PFSK-1 (cell line): ENCODE measurements around the gene MBTPS1.

Experiments
- FOXP2 ChIP-seq: optimal IDR thresholded peaks from 2 replicates; pipeline ENCODE3; 2011; ENCODE audit warnings: borderline replicate concordance, control low read depth, inconsistent platforms; ENCODE audit not compliant: insufficient read depth; ENCODE audit errors: extremely low read length, extremely low read depth
- POLR2AphosphoS5 ChIP-seq: IDR thresholded peaks from 2 replicates; pipeline ENCODE4 v1.6.1; 2012; ENCODE audit warnings: low read depth, mild to moderate bottlenecking, control low read depth, low read length, moderate library complexity
- REST ChIP-seq, 2 experiments: IDR thresholded peaks; 2 replicates each; pipeline versions ENCODE4 v1.6.1 to v1.8.0; 2011 to 2012; ENCODE audit warnings: low read depth in 2 of 2, low read length in 2 of 2, control low read depth in 1 of 2, inconsistent platforms in 1 of 2, mild to moderate bottlenecking in 1 of 2, moderate library complexity in 1 of 2; ENCODE audit not compliant: insufficient read depth in 1 of 2
- SIN3A ChIP-seq: IDR thresholded peaks from 2 replicates; pipeline ENCODE4 v1.6.1; 2012; ENCODE audit warnings: mild to moderate bottlenecking, low read length, moderate library complexity, borderline replicate concordance; ENCODE audit not compliant: insufficient read depth
- TAF1 ChIP-seq: IDR thresholded peaks from 2 replicates; pipeline ENCODE4 v1.6.1; 2012; ENCODE audit warnings: low read length, control low read depth, borderline replicate concordance; ENCODE audit not compliant: insufficient read depth

Gene MBTPS1

GRCh38 chr16:84058664-84059063 lies 58.1 kb downstream of the MBTPS1 start:
- no peak for TF ChIP-seq REST (IDR thresholded peaks at IDR 0.05; ENCODE audit: insufficient read depth in 1 of 2, low read depth in 2 of 2, low read length in 2 of 2)
- no peak for TF ChIP-seq SIN3A
- TF ChIP-seq TAF1: no peak
- no peak for TF ChIP-seq POLR2AphosphoS5
- no peak for TF ChIP-seq FOXP2

- TF ChIP-seq REST (IDR thresholded peaks at IDR 0.05; ENCODE audit: insufficient read depth in 1 of 2, low read depth in 2 of 2, low read length in 2 of 2) (no peak), FOXP2 (no peak), POLR2AphosphoS5 (no peak), TAF1 (no peak), SIN3A (no peak)
These were observed 58.5 kb downstream of the MBTPS1 start for GRCh38 chr16:84058211-84058610.

- TF ChIP-seq FOXP2: no peak
- TF ChIP-seq TAF1: no peak
- TF ChIP-seq POLR2AphosphoS5: no peak
- TF ChIP-seq SIN3A: no peak
- TF ChIP-seq REST (IDR thresholded peaks at IDR 0.05; ENCODE audit: insufficient read depth in 1 of 2, low read depth in 2 of 2, low read length in 2 of 2): no peak
These were observed 59.8 kb downstream of the MBTPS1 start for GRCh38 chr16:84056933-84057332.

- TF ChIP-seq SIN3A: no peak
These were observed 60.7 kb downstream of the MBTPS1 start for GRCh38 chr16:84055801-84056634.

GRCh38 chr16:84055366-84055765 lies 61.4 kb downstream of the MBTPS1 start:
- TF ChIP-seq POLR2AphosphoS5: no peak
- no peak for TF ChIP-seq FOXP2
- TF ChIP-seq REST (IDR thresholded peaks at IDR 0.05; ENCODE audit: insufficient read depth in 1 of 2, low read depth in 2 of 2, low read length in 2 of 2): no peak
- TF ChIP-seq TAF1: no peak
- no peak for TF ChIP-seq SIN3A
